Stimulated activated effector memory CD8-positive, alpha-beta T cell treated with anti-CD3 and anti-CD28 coated beads, Interleukin-12 subunit alpha, Interleukin-12 subunit beta, amount 100 ng/mL, for 72 hours (primary cell): Measurements from ENCODE around the gene RPL18.
A peak's percentile ranks its signal among the peaks of the same experiment; 100 is the strongest.
"Not testable (repeated sequence)": the region's sequence is repeated elsewhere in the genome, so short reads cannot be mapped to it uniquely, and the experiment has no call there.

Source experiments
- ATAC-seq: fragments of 150-1000 bp; cut with Tn5 transposase; 2 replicates; pipeline ENCODE4 v1.10.0; 2021
- DNase-seq, 2 donors: peaks; one replicate each; pipeline ENCODE4 v3.0.0; 2021 to 2022; ENCODE audit warnings: low spot score in 2 of 2
- H3K27ac Mint-ChIP-seq: one replicate; pipeline ENCODE4 v1.8.0; 2022; ENCODE audit warnings: mild to moderate bottlenecking, mixed read lengths
- H3K36me3 Mint-ChIP-seq: one replicate; pipeline ENCODE4 v1.8.0; 2022; ENCODE audit warnings: mild to moderate bottlenecking, mixed read lengths
- H3K4me1 Mint-ChIP-seq: one replicate; pipeline ENCODE4 v1.8.0; 2022; ENCODE audit warnings: mixed read lengths
- H3K4me3 Mint-ChIP-seq: one replicate; pipeline ENCODE4 v1.8.0; 2022; ENCODE audit warnings: mild to moderate bottlenecking, mixed read lengths
- H3K9me3 Mint-ChIP-seq: one replicate; pipeline ENCODE4 v1.8.0; 2022; ENCODE audit warnings: mixed read lengths

The RPL18 gene

DNA sequence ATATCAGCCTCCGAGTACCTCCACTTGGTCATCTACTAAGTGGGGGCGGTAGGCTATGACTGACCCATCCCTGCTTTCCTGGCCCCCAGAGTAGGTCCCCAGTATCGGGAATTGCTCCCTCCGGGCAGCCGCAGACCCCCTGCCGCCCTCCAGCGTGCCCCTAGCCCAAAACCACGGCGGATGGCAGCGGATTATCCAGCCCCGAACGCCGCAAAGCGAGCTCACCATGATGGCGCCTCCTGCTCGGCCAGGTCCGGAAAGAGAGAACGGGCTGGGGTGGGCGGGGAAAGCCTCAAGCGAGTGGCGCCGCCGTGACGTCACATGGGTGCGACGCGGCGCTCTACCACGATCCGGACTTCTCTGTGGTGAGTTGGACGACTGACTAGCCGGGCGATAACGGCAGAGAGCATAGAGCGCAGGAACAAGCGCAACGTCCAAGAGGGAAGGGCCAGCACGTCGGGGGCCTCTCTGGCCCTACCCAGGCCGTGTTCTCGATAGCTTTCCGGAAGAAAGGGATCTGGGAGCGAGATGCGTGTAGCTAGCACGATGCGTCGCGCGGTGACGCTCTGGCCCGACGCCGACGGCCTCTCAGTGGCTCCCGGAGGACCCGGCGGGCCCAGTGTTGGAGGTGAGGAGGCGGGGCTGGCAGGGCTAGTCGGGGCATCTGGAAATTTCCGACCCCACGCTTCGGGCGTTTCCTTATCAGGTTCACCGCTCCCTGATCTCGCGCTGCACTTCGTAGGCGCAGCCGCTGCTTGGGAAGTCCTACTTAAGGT is at the start of gene RPL18, which contains the start of gene SPHK2:
Gene RPL18, minus strand, starts transcription at position 263 of the 776 bp plus-strand sequence. Its CDS starts 35 bp downstream, at position 228.
Gene SPHK2, plus strand, starts transcription at position 591 of the 776 bp plus-strand sequence. CDS start 1,009 bp downstream, outside the sequence.
- Mint-ChIP-seq H3K9me3 (no peaks in the 10 kb centered on the region), H3K4me1 (peaks cover 67% of the 10 kb centered on the region), H3K4me3 (peak within 1 kb of the TSS; percentile 91), H3K36me3 (peaks cover 94% of the 10 kb centered on the region), H3K27ac (peak within 1 kb of the TSS; percentile 99)
- peak; percentile 89 for ATAC-seq
- DNase-seq, result peak; percentile 94 to 97

DNA sequence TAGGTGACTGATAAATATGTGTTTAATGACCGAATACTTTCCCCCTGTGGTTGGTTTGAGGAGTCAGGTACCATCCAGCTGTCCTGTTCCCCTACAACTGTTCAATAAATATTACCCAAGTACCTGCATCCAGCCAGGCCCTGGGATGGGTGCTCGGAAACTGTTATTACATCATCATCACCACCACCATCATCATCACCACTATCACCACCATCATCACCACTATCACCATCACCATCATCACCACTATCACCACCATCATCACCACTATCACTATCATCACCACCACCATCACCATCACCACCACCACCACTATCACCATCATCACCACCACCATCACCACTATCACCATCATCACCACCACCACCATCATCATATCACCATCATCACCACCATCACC is 49.8 kb upstream of the RPL18 start:
- peaks cover 6% of the 10 kb centered on the region for H3K4me1 Mint-ChIP-seq
- no peak overlapping the region for H3K4me3 Mint-ChIP-seq
- peaks cover 18% of the 10 kb centered on the region for H3K36me3 Mint-ChIP-seq
- peak overlapping the region; percentile 23 for H3K27ac Mint-ChIP-seq
- no peak for ATAC-seq
- H3K9me3 Mint-ChIP-seq, result no peaks in the 10 kb centered on the region
- DNase-seq, result no peak

DNA sequence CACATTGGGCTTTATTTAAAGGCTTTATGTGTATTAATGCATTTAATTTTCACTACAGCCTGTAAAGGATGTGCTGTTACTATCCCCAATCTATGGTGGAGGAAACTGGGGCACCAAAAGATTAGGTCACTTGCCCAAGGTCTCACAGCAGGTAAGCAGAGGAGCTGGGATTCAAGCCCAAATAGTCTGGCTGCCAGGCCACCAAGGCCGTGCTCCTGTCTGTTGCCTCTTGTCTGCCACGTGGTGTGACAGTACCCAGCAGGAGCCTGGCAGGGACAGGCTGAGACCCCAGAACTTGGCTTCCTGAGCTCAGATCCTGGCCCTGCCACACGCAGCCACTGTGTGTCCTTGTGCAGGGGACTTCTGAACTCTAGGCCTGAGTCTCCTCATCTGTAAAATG is 49.4 kb upstream of the RPL18 start:
- no peak for ATAC-seq
- H3K36me3 Mint-ChIP-seq, result peaks cover 18% of the 10 kb centered on the region
- no peaks in the 10 kb centered on the region for H3K9me3 Mint-ChIP-seq
- H3K4me1 Mint-ChIP-seq, result peaks cover 6% of the 10 kb centered on the region
- peak overlapping the region; percentile 23 for H3K27ac Mint-ChIP-seq
- no peak for DNase-seq
- no peak overlapping the region for H3K4me3 Mint-ChIP-seq

DNA sequence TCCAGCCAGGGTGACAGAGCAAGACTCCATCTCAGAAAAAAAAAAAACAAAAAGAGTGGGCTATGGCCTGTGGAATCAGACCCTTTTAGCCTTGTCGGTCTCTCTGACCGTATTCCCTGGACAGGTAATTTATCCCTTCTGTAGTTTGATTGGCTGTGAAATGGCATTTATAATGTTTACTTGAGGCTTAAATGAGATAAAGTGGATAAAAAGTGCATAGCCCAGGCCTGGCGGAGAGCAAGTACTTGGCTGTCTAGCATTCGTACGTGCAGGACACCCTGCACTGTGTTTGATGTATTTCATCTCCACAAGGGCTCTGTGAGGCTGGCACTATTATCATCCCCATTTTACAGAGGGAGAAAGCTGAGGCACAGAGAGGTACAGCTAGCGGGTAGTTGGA is 46.8 kb upstream of the RPL18 start:
- H3K4me1 Mint-ChIP-seq, result peaks cover 13% of the 10 kb centered on the region
- no peak overlapping the region for H3K27ac Mint-ChIP-seq
- H3K9me3 Mint-ChIP-seq, result no peaks in the 10 kb centered on the region
- ATAC-seq (no peak), DNase-seq (no peak)
- H3K4me3 Mint-ChIP-seq, result no peak overlapping the region
- peaks cover 18% of the 10 kb centered on the region for H3K36me3 Mint-ChIP-seq

DNA sequence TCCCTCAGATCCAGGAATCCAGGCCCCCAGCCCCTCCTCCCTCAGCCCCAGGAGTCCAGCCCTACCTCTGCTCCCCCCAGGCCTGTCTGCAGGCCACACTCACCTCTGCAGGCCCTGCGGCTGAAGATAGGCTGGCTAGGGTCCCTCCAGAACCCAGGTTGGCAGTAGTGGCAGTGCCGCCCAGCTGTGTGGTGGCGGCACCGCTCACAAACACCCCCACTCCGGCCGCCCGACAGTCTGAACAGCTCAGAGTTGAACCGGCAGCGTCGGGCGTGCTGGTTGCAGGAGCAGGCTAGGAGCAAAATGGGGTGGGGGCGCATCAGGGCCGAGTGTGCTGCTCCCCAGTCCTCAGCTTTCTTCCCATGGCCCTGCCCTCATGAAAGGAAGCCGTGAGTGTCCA is 45.5 kb upstream of the RPL18 start:
- Mint-ChIP-seq H3K4me3 (no peak overlapping the region), H3K27ac (no peak overlapping the region), H3K4me1 (peaks cover 10% of the 10 kb centered on the region), H3K9me3 (no peaks in the 10 kb centered on the region), H3K36me3 (peaks cover 10% of the 10 kb centered on the region)
- DNase-seq, result no peak
- ATAC-seq, result no peak

DNA sequence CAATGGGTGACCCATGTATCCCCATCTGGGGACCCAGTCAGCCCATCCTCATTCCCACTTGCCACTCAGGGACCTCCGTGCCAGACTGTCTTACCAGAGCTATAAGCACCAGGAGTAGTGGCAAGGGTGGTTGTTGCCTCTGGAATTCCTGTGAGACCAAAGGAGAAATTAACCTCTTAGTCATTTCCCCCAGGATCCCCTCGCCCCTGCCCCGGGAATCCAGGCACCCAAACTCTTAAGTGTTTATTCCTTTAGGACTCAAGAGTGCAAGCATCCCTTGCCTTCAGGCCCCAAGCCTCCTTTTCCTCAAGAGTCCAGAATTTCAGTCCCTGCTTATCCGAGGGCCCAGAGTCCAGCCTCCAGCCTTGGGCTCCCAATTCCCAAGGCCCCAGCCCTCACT is 44.7 kb upstream of the RPL18 start:
- Mint-ChIP-seq H3K4me3 (no peak overlapping the region), H3K36me3 (peaks cover 2% of the 10 kb centered on the region), H3K27ac (no peak overlapping the region), H3K9me3 (no peaks in the 10 kb centered on the region), H3K4me1 (peaks cover 10% of the 10 kb centered on the region)
- DNase-seq, result no peak
- ATAC-seq, result no peak

DNA sequence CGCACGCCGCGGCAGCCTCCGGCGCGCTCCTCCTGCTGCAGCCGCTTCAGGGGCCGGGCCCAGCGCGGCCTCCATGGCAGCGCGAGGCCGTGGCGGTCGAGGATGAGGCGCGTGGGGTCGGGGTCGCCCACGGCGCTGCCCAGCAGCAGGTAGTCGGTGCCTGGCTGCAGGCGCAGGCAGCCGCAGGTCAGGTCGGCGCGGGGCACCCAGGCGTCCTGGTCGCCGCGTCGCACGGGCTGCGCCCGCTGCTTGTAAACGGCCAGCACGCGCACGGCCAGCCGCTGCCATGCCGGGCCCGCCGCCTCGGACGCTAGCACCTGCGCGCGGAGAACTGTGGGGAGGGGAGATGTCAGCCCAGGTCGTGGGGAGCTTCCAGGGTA is 42.7 kb upstream of the RPL18 start:
- DNase-seq (no peak), ATAC-seq (no peak)
- Mint-ChIP-seq H3K4me3 (no peak overlapping the region), H3K27ac (no peak overlapping the region), H3K4me1 (peaks cover 10% of the 10 kb centered on the region), H3K9me3 (no peaks in the 10 kb centered on the region), H3K36me3 (no peaks in the 10 kb centered on the region)

DNA sequence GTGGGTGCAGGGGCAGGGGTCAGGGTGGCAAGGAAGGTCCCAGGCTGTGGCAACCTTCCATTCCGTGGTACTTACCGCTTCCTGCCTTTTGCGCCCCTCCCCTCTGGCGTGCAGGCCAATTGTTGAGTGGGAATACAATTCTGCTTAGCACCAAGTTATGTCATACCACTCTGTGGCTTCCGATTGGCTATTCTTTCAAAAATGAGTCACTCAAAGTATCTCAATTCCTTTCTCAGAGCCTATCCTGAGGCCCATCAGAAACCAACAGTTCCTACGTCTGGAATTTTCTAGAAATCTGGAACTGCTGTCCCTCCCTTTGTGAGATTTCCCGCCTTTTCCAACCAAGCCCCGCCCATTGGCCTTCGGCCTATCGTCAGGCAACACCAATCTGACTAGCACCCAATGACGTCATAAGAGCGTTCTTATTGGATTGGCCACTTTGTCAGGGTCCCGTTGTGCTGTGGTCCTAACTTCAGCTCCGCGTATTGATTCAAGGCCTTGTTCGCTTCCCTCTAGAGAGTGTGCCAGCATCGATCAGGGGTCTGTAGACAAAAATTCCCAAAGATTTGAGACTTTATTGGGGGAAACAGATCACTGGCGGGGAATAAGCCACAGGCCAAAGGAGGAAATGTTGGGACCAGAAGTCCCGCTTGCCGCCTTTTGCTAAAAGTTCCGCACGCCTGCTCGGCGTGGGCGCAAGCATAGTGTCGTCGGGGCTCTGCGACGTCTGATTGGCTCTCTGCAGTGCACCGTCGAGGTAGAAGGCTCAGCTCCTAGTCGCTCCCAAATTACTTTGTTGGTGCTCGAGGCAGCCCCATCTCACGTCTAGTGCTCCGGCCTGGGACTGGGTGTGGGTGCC is 42.1 kb upstream of the RPL18 start:
- ATAC-seq (peak; percentile 95), DNase-seq (peak; percentile 74 to 93)

DNA sequence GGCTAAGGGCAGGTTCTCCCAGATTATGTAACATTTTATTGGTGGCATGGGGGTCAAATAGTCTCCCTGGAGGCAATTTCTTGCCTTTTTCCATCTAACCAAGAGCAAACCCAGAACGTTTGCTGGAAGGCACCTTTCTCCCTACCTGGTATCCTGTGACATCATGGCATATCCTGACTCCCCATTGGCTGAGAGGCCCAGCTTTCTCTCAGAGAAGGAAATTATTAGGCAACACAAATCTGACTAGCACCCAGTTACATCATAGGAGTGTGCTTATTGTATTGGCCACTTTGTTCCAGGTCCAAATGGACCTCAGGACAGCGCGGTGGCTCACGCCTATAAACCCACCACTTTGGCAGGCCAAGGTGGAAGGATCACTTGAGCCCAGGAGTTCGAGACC is 40.8 kb upstream of the RPL18 start:
- no peaks in the 10 kb centered on the region for H3K36me3 Mint-ChIP-seq
- DNase-seq (no peak), ATAC-seq (no peak)
- no peak overlapping the region for H3K27ac Mint-ChIP-seq
- H3K9me3 Mint-ChIP-seq, result no peaks in the 10 kb centered on the region
- peaks cover 10% of the 10 kb centered on the region for H3K4me1 Mint-ChIP-seq
- no peak overlapping the region for H3K4me3 Mint-ChIP-seq

More for the DNA sequence above, 42.1 kb upstream of the RPL18 start:
- Mint-ChIP-seq H3K36me3 (no peaks in the 10 kb centered on the region), H3K4me1 (peaks cover 10% of the 10 kb centered on the region), H3K4me3 (peak overlapping the region; percentile 63), H3K9me3 (no peaks in the 10 kb centered on the region), H3K27ac (peak overlapping the region; percentile 95)

DNA sequence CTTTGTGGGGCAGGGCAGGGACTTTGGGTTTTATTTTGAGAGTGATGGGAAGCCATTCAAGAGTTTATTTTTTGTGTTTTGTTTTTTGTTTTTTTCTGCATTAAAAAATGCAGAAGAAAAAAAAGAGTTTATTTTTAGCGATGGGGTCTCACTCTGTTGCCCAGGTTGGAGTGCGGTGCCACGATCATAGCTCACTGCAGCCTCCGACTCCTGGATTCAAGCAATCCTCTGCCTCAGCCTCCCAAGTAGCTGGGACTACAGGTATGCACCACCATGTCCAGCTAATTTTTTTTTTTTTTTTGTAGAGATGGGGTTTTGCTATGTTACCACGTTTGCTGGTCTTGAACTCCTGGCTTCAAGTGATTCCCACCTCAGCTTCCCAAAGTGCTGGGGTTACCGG is 39.5 kb upstream of the RPL18 start:
- no peak for DNase-seq
- Mint-ChIP-seq H3K4me3 (no peak overlapping the region), H3K4me1 (peaks cover 10% of the 10 kb centered on the region), H3K27ac (no peak overlapping the region), H3K9me3 (no peaks in the 10 kb centered on the region), H3K36me3 (no peaks in the 10 kb centered on the region)
- ATAC-seq, result no peak

DNA sequence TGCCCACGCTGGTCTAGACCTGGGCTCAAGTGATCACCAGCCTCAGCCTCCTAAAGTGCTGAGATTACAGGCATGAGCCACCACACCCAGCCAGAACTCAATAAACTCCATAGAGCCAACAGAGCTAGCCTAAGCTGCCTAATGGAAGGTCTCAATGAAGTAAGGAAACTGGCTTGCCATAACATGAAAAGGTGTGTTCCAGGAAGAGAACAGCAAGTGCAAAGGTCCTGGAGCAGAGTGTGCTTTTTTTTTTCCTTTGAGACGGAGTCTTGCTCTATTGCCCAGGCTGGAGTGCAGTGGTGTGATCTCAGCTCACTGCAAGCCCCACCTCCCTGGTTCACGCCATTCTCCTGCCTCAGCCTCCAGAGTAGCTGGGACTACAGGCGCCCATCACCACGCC is 38.9 kb upstream of the RPL18 start:
- H3K36me3 Mint-ChIP-seq, H3K4me1 Mint-ChIP-seq, ATAC-seq, H3K27ac Mint-ChIP-seq, H3K9me3 Mint-ChIP-seq, DNase-seq, H3K4me3 Mint-ChIP-seq: not testable (repeated sequence)

DNA sequence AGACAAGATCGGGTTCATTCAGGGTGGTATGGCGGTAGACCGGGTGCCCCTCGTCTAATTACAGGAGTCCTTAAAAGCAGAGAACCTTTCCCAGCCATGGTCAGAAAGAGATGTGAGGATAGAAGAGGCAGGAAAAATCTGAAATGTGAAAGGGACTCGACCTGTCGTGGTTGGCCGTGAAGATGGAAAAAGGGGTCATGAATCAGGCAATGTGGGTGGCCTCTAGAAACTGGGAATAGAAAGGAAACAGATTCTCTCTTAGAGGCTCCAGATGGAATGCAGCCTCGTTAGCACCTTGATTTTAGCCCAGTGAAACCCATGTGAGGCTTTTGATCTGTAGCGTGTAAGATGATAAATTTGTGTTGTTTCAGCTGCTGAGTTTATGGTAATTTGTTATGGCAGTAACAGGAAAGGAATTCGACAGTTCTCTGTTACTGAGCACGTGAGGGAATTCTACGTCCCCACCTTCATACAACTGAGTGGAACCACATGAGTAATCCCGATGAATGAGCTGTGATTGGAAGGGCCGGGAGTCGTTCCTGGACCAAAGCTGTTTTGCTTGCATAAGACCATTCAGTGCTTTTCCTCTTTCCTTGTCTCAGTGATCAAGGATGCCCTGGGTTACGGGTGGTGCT is 38.0 kb upstream of the RPL18 start:
- Mint-ChIP-seq H3K36me3 (no peaks in the 10 kb centered on the region), H3K4me3 (no peak overlapping the region), H3K4me1 (peaks cover 14% of the 10 kb centered on the region), H3K9me3 (no peaks in the 10 kb centered on the region), H3K27ac (no peak overlapping the region)
- DNase-seq (no peak), ATAC-seq (no peak)

DNA sequence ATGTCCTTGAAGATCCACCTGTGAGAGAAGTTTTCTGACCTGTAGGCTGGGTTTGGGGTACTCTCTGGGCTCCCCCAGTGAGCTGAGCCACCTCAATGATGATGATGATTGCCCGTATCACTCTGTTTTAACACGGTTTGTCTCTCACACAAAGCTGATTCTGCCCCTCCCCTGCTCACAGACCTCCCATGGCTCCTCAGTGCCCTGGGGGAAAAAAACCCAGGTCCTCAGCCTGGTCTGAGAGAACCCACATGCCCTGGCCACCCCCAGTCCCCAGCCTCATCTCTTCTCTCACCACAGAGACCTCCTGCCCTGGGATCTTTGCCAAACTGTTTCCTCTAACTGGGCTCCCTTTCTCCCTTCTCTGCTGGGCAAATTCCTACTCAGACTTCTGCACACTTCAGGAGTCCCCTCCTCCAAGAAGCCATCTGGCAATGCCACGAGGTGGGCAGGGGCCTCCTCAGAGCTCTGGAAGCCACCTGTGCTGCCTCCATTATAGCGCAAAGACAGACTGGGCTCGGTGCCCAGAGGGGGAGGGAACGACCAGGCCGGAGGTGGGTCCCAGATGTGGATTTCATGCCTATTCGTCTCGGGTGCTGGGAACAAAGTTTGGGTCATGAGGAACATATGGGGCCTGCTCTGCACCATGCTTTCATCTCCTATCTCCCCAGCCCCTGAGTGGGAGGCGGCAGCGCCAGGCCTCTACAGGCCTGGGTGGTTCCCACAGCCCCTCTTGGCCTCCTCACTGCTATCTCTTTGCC is 35.5 kb upstream of the RPL18 start:
- H3K4me3 Mint-ChIP-seq, result no peak overlapping the region
- no peaks in the 10 kb centered on the region for H3K9me3 Mint-ChIP-seq
- H3K27ac Mint-ChIP-seq, result peak overlapping the region; percentile 54
- no peak for ATAC-seq
- H3K4me1 Mint-ChIP-seq, result peaks cover 12% of the 10 kb centered on the region
- no peaks in the 10 kb centered on the region for H3K36me3 Mint-ChIP-seq
- no peak for DNase-seq

DNA sequence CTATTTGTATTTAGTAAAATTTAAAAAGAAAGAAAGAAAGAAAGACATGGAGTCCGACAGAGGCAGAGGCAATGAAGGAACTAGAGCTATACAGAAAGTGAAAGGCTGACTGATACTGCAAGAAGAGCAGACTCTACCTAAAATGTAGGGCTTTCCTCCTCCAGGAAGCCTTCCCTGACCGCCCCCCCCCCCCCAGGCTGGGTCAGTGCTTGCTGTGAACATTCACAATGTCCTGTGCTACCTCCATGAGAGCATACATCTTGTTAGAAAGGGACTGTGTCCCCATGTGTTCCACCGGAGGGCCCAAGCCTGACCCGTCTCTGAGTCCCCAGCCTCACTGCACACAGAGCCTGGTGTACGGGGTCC is 32.7 kb upstream of the RPL18 start:
- no peak overlapping the region for H3K27ac Mint-ChIP-seq
- ATAC-seq, result no peak
- DNase-seq, result no peak
- H3K36me3 Mint-ChIP-seq, result peaks cover 6% of the 10 kb centered on the region
- no peaks in the 10 kb centered on the region for H3K9me3 Mint-ChIP-seq
- peaks cover 29% of the 10 kb centered on the region for H3K4me1 Mint-ChIP-seq
- H3K4me3 Mint-ChIP-seq, result no peak overlapping the region
